HL-60 (cell line): Measurements from ENCODE around the gene ANKRD39.
A peak's percentile ranks its signal among the peaks of the same experiment; 100 is the strongest.

ENCODE experiments used
- DNase-seq, 2 experiments: peaks; one replicate each; pipeline ENCODE4 v3.0.0-alpha.2; 2010 to 2020; ENCODE audit warnings: low read depth in 1 of 2, low spot score in 1 of 2
- H3K27ac ChIP-seq: fragments of 250-450 bp; sonication (Bioruptor Pico); replicated peaks from 2 replicates; pipeline ENCODE4 v1.5.1; 2020; ENCODE audit warnings: mild to moderate bottlenecking, moderate library complexity
- H3K27me3 ChIP-seq: fragments of 250-450 bp; sonication (Bioruptor Pico); 2 replicates; pipeline ENCODE4 v1.5.1; 2021; ENCODE audit warnings: mild to moderate bottlenecking, moderate library complexity; ENCODE audit not compliant: insufficient read depth, poor library complexity, severe bottlenecking
- H3K4me3 ChIP-seq: replicated peaks from 2 replicates; pipeline ENCODE4 v1.5.1; 2011; ENCODE audit warnings: mild to moderate bottlenecking, control low read depth, low read length; ENCODE audit not compliant: insufficient read depth
- CTCF ChIP-seq: IDR thresholded peaks from one replicate; pipeline ENCODE4 v1.5.1; 2011; ENCODE audit warnings: low read length, control low read depth, inconsistent platforms; ENCODE audit not compliant: insufficient read depth
- GABPA ChIP-seq: IDR thresholded peaks from 2 replicates; pipeline ENCODE4 v1.6.1; 2012; ENCODE audit warnings: low read depth
- POLR2AphosphoS5 ChIP-seq: IDR thresholded peaks from 2 replicates; pipeline ENCODE4 v1.6.1; 2012; ENCODE audit warnings: low read depth
- REST ChIP-seq: IDR thresholded peaks from 2 replicates; pipeline ENCODE4 v1.6.1; 2012; ENCODE audit warnings: low read depth; ENCODE audit not compliant: insufficient replicate concordance
- SPI1 ChIP-seq: IDR thresholded peaks from 2 replicates; pipeline ENCODE4 v1.6.1; 2012; ENCODE audit warnings: low read depth, mild to moderate bottlenecking, borderline replicate concordance
- long read RNA-seq: library from polyadenylated mRNA; unstranded; transcript quantifications from one replicate; pipeline ENCODE4 v2.0.0, GENCODE V29; 2020

The ANKRD39 gene
- long read RNA-seq, transcript ANKRD39-201 (4 exons, 976 nt), result major isoform, 10 of 12 reads
- long read RNA-seq, partial matches to known transcripts, result 2 of 12 reads
- long read RNA-seq, other reads (novel, unspliced or antisense), result 0 of 12 reads

- H3K4me3 ChIP-seq, result peak within 1 kb of the TSS; percentile 82
- TF ChIP-seq CTCF (peak; percentile 59), POLR2AphosphoS5 (peak; percentile 51), SPI1 (no peak), REST (peak; percentile 21), GABPA (no peak)
- H3K27ac ChIP-seq, result peak within 1 kb of the TSS; percentile 84
- no peaks in the 10 kb centered on the region for H3K27me3 ChIP-seq
- peak; percentile 96 to 97 for DNase-seq
These were observed at the start of gene ANKRD39 for GRCh38 chr2:96857667-96858372. TSS of gene ANKRD39 (minus strand) at chr2:96858016. CDS start at chr2:96857987, 29 bp downstream.

DNA sequence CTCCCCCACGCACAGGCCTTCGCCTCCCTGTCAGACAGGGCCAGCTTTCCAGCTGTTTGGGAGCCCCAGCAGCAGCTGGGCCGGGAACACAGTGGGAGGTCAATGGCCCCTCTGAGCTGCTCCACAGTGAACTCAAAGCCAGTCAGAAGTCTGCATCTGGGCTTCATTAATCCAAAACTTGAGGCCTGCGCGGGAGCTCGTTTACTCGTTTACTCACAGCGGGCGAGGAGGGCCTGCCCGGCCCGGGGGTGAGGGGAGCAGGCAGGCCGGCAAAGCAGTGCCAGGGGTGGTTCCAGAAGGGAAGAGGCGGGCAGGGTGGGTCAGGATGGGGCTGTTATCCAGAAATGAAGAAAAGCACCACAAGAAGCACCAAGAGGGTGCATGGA, 48.9 kb upstream of the ANKRD39 start:
- TF ChIP-seq GABPA, result no peak
- no peak for TF ChIP-seq SPI1
- TF ChIP-seq REST, result no peak
- no peak for TF ChIP-seq CTCF
- TF ChIP-seq POLR2AphosphoS5, result no peak
- no peaks in the 10 kb centered on the region for H3K27me3 ChIP-seq
- no peak overlapping the region for H3K4me3 ChIP-seq
- no peak overlapping the region for H3K27ac ChIP-seq
- no peak for DNase-seq

GRCh38 chr2:96903815-96904214, 46.0 kb upstream of the ANKRD39 start:
- peak in 1 of 2 experiments; percentile 10 for DNase-seq
- Histone ChIP-seq H3K27ac (no peak overlapping the region), H3K4me3 (no peak overlapping the region), H3K27me3 (no peaks in the 10 kb centered on the region)
- no peak for TF ChIP-seq SPI1
- TF ChIP-seq CTCF, result no peak
- TF ChIP-seq REST, result no peak
- TF ChIP-seq GABPA, result no peak
- no peak for TF ChIP-seq POLR2AphosphoS5
